ENCODE measurements around the gene AKAP8L. TPM values are rescaled to one million over a fixed set of nuclear protein-coding genes. Genes with fewer than 3 reads are reported as not detected.

The AKAP8L gene
- total and polyA plus RNA-seq, 11 donors: 43.3 to 72.2 (median 60.1) TPM

DNA sequence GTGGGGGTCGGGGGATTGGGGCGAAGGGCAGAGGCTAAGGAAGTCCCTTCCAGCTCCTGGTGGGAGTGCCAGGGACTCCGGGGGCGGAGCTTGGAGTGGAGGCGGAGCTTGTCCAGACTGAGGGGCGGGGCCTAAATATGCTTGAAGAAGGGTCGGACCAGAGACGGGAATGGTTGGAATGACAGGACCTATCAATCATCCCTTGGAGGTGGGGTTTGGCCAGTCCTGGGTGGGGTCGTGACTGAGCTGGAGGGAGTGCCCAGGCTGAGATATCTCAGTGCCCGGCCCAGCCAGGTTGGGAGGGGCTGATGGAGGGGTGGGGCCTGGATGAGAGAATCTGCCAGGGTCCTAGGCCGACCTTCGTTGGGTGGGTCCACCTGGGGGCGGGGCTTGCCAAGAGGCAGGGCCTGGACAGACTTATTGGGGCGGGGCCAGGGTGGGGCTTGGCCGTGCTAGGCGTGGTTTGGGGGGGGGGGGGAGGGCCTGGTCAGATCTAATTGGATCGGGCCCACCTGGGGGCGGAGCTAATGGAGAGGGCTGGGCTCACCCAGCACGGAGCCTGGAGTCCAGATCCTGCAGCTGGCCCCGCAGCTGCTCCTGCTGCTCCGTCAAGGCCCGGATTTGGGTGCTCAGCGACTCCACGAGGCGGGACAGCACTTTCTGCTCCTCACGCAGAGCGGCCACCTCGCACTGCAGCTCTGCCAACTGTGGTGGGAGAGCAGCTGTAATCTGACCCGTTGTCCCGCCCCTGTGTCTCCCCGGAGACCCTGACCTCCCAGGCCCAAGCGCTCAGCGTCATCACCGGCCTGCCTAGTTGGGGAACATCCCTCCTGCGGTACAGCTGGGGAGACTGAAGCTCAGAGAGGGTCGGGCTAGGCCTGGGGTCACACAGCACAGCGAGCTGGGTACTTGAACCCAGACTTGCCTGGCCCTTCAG lies 33.6 kb upstream of the AKAP8L start:
- Histone ChIP-seq H3K27me3 (peaks cover 9 to 34% (median 24%) of the 10 kb centered on the region in 9 donors), H3K9me3 (no peaks in the 10 kb centered on the region), H3K36me3 (peaks cover 0 to 16% (median 0%) of the 10 kb centered on the region in 9 donors), H3K4me1 (peaks cover 3 to 31% (median 20%) of the 10 kb centered on the region in 12 donors), H3K4me3 (peak overlapping the region; percentile 21 to 65 (median 52)), H3K27ac (peak overlapping the region in 11 of 12 donors; percentile 44 to 81 (median 60))
- WGBS, 4 donors: 5 to 29% (median 12%) methylated on average over 9 to 37 of the region's 37 CpGs
- TF ChIP-seq, protein P1, sequence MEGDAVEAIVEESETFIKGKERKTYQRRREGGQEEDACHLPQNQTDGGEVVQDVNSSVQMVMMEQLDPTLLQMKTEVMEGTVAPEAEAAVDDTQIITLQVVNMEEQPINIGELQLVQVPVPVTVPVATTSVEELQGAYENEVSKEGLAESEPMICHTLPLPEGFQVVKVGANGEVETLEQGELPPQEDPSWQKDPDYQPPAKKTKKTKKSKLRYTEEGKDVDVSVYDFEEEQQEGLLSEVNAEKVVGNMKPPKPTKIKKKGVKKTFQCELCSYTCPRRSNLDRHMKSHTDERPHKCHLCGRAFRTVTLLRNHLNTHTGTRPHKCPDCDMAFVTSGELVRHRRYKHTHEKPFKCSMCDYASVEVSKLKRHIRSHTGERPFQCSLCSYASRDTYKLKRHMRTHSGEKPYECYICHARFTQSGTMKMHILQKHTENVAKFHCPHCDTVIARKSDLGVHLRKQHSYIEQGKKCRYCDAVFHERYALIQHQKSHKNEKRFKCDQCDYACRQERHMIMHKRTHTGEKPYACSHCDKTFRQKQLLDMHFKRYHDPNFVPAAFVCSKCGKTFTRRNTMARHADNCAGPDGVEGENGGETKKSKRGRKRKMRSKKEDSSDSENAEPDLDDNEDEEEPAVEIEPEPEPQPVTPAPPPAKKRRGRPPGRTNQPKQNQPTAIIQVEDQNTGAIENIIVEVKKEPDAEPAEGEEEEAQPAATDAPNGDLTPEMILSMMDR (IDR thresholded peaks at IDR 0.05): no peak
- TF ChIP-seq POLR2A (IDR thresholded peaks at IDR 0.05): peak; percentile 49 to 92
- peak; percentile 89 to 97 (median 94) for DNase-seq
- intact Hi-C loops (cut with DNase I): loop anchor here in 6 of 10 donors (2.0 to 10.0 kb wide), 6 partner anchors 75 to 188 kb away; partner anchors contain the start of genes AKAP8 (in 1 of the 6) and BRD4 (in 1 of the 6)
- peak; percentile 70 to 84 (median 78) for ATAC-seq

DNA sequence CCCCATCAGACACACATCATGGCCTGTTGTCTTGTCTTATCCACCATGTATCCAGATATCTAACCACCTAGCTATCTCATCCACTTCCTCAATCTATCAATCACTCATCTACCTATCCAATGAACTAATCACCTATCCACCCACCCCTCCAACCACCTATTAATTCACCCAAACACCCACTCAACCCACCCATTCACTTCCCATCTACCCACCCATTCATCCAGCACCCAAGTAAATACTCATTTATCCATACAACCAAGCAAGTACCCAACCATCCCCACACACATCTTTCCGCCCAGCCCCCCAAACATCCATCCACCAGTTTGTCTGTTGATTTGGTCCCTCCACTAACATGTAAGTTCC lies 31.7 kb upstream of the AKAP8L start:
- Histone ChIP-seq H3K9me3 (no peaks in the 10 kb centered on the region), H3K4me3 (no peak overlapping the region), H3K36me3 (peaks cover 0 to 16% (median 0%) of the 10 kb centered on the region in 9 donors), H3K4me1 (peaks cover 3 to 37% (median 18%) of the 10 kb centered on the region in 12 donors), H3K27me3 (peaks cover 0 to 16% (median 8%) of the 10 kb centered on the region in 9 donors), H3K27ac (peak overlapping the region in 9 of 12 donors; percentile 51 to 92 (median 87))
- WGBS, 4 donors: 94 to 100% (median 98%) methylated on average over 1 of the region's 1 CpG
- intact Hi-C loops (cut with DNase I): loop anchor here in 6 of 10 donors (2.0 to 10.0 kb wide), 6 partner anchors 32 to 186 kb away; partner anchors contain the start of genes AKAP8 (in 1 of the 6), AKAP8L (in 1 of the 6) and BRD4 (in 1 of the 6)
- DNase-seq (no peak), ATAC-seq (no peak)
- TF ChIP-seq, protein P1 (IDR thresholded peaks at IDR 0.05): no peak
- TF ChIP-seq POLR2A (IDR thresholded peaks at IDR 0.05): no peak

DNA sequence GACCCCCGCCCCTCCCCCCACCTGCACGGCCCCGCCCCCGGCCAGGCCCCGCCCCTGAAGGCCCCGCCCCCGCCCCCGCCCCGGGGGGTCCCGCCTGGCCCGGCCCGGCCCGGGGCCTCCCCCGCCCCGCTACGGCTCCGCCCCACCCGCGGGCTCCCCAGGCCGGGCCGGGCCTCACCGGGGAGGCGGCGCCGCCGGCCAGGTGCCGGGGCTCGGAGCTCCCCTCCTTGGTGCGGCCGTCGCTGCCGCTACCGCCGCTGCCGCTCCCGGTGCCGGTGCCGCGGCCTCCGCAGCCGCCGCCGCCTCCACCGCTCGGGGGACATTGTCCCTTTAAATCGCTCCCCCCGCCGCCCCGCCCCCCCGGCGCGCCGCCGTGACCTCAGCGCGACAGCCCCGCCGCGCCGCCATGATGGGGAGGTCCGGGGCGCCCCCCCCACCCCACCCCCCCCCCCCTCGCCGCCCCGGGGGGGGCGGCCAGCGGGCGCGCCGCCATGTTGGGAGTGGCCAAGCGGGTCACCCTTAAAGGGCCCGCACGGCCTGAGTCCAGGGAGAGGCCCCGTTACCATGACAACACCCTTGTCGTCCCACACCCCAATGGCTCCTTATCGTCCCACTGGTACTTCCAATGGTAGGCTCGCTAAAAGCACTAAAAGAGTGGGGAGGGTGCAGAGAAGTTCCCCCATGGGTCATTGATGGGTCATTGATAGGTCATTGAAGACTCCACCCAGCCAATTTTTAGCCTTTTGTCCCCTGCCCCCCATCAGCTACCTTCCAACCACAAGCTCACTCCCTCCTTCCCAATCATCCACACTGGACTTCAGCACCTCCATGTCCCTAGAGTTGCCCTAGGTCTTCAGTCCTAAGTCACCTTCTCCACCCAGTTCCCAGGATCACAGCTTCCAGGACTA lies 31.1 kb upstream of the AKAP8L start, which contains the start of gene WIZ:
WIZ (minus strand) TSS at position 337 of the 908 bp plus-strand sequence. CDS start 1,649 bp downstream, outside the sequence.
- peak within 1 kb of the TSS; percentile 67 to 94 (median 86) for H3K27ac ChIP-seq
- peaks cover 3 to 43% (median 20%) of the 10 kb centered on the region in 12 donors for H3K4me1 ChIP-seq
- 0 to 2% (median 2%) methylated on average over 2 to 77 of the region's 77 CpGs for WGBS, 4 donors
- intact Hi-C loops (cut with DNase I): loop anchor here in 6 of 10 donors (2.0 to 10.0 kb wide), 6 partner anchors 31 to 185 kb away; partner anchors contain the start of genes AKAP8 (in 2 of the 6), AKAP8L (in 1 of the 6) and BRD4 (in 1 of the 6)
- H3K4me3 ChIP-seq: peak within 1 kb of the TSS; percentile 65 to 95 (median 74)
- peak; percentile 88 to 94 (median 89) for DNase-seq
- no peaks in the 10 kb centered on the region for H3K9me3 ChIP-seq
- peak in 1 of 2 donors; percentile 21 for TF ChIP-seq POLR2A (IDR thresholded peaks at IDR 0.05)
- TF ChIP-seq, protein P1 (IDR thresholded peaks at IDR 0.05): no peak
- ATAC-seq: peak; percentile 5 to 41 (median 21)
- peaks cover 0 to 14% (median 0%) of the 10 kb centered on the region in 9 donors for H3K36me3 ChIP-seq
- peaks cover 0 to 9% (median 3%) of the 10 kb centered on the region in 9 donors for H3K27me3 ChIP-seq

All from heart left ventricle (tissue), 16 donors.